ENCODE data around the gene OSM. TPM values are rescaled to one million over a fixed set of nuclear protein-coding genes. Genes with fewer than 3 reads are reported as not detected.

The OSM gene
- total and polyA plus RNA-seq, 2 experiments from 2014 or later, result not detected

DNA sequence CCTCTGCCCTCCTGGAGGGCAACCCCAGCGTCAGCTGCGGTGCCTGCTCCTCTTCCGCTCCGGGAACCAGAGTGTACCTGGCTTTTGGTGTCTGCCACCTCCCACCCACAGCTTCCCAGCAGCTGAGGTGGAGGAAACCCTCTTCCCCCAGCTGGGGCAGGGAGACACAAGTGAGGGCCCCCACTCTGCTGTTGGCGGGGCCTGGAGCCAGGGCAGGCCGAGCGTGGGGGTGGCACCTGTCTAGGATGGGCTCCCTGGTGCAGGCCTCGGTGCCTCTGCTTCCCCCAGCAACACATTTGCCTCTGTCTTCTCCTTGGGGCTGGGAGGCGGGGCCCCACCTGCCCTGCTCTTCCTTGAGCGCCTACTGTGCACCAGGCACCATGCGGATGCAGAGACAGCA, 6.4 kb downstream of the OSM start:
- H3K9me3 Mint-ChIP-seq, result no peaks in the 10 kb centered on the region; the same call in 2 of the 3 replicates
- Histone ChIP-seq H3K36me3 (ENCODE audit: insufficient read depth) (no peaks in the 10 kb centered on the region), H3K4me3 (no peak overlapping the region), H4K20me1 (replicated peaks; ENCODE audit: insufficient read depth) (no peaks in the 10 kb centered on the region), H3K79me2 (replicated peaks; ENCODE audit: insufficient read depth) (no peaks in the 10 kb centered on the region), H2AFZ (no peak overlapping the region), H3K4me1 (ENCODE audit: insufficient read depth) (peaks cover 16% of the 10 kb centered on the region), H3K27ac (ENCODE audit: low read depth) (no peak overlapping the region), H3K9me2 (ENCODE audit: insufficient read depth) (no peaks in the 10 kb centered on the region), H3K27me3 (ENCODE audit: insufficient read depth) (no peaks in the 10 kb centered on the region; the same call in 1 of the 2 replicates), H3K4me2 (no peak overlapping the region), H3F3A (replicated peaks; ENCODE audit: low read depth) (no peaks in the 10 kb centered on the region)
- peaks cover 29% of the 10 kb centered on the region for H3K4me1 Mint-ChIP-seq
- peaks cover 27% of the 10 kb centered on the region for H3K27me3 Mint-ChIP-seq (ENCODE audit: insufficient read depth, low read depth, poor library complexity)
- DNase-seq (ENCODE audit: low spot score) (no peak), ATAC-seq (no peak)
- no peaks in the 10 kb centered on the region; the same call in 2 of the 3 replicates for H3K36me3 Mint-ChIP-seq (ENCODE audit: low read depth)
- no peak overlapping the region for H3K27ac Mint-ChIP-seq
- no peak overlapping the region for H3K4me3 Mint-ChIP-seq
- TF ChIP-seq, protein P1, sequence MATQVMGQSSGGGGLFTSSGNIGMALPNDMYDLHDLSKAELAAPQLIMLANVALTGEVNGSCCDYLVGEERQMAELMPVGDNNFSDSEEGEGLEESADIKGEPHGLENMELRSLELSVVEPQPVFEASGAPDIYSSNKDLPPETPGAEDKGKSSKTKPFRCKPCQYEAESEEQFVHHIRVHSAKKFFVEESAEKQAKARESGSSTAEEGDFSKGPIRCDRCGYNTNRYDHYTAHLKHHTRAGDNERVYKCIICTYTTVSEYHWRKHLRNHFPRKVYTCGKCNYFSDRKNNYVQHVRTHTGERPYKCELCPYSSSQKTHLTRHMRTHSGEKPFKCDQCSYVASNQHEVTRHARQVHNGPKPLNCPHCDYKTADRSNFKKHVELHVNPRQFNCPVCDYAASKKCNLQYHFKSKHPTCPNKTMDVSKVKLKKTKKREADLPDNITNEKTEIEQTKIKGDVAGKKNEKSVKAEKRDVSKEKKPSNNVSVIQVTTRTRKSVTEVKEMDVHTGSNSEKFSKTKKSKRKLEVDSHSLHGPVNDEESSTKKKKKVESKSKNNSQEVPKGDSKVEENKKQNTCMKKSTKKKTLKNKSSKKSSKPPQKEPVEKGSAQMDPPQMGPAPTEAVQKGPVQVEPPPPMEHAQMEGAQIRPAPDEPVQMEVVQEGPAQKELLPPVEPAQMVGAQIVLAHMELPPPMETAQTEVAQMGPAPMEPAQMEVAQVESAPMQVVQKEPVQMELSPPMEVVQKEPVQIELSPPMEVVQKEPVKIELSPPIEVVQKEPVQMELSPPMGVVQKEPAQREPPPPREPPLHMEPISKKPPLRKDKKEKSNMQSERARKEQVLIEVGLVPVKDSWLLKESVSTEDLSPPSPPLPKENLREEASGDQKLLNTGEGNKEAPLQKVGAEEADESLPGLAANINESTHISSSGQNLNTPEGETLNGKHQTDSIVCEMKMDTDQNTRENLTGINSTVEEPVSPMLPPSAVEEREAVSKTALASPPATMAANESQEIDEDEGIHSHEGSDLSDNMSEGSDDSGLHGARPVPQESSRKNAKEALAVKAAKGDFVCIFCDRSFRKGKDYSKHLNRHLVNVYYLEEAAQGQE (IDR thresholded peaks at IDR 0.05; ENCODE audit: unreplicated experiment), result no peak
- no peak for TF ChIP-seq ZNF114 (CRISPR knock-in tag; IDR thresholded peaks at IDR 0.05)
- no peak for TF ChIP-seq STAT1 (IDR thresholded peaks at IDR 0.05; ENCODE audit: unreplicated experiment)
- no peak for TF ChIP-seq EZH2 (IDR thresholded peaks at IDR 0.05; ENCODE audit: low read depth, unreplicated experiment)
- TF ChIP-seq, protein P2, sequence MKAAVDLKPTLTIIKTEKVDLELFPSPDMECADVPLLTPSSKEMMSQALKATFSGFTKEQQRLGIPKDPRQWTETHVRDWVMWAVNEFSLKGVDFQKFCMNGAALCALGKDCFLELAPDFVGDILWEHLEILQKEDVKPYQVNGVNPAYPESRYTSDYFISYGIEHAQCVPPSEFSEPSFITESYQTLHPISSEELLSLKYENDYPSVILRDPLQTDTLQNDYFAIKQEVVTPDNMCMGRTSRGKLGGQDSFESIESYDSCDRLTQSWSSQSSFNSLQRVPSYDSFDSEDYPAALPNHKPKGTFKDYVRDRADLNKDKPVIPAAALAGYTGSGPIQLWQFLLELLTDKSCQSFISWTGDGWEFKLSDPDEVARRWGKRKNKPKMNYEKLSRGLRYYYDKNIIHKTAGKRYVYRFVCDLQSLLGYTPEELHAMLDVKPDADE (IDR thresholded peaks at IDR 0.05), result no peak
- no peak for TF ChIP-seq EZH2phosphoT487 (IDR thresholded peaks at IDR 0.05; ENCODE audit: unreplicated experiment)
- no peak for TF ChIP-seq CREB1 (CRISPR knock-in tag; IDR thresholded peaks at IDR 0.05; ENCODE audit: low read depth)
- TF ChIP-seq, protein P3, sequence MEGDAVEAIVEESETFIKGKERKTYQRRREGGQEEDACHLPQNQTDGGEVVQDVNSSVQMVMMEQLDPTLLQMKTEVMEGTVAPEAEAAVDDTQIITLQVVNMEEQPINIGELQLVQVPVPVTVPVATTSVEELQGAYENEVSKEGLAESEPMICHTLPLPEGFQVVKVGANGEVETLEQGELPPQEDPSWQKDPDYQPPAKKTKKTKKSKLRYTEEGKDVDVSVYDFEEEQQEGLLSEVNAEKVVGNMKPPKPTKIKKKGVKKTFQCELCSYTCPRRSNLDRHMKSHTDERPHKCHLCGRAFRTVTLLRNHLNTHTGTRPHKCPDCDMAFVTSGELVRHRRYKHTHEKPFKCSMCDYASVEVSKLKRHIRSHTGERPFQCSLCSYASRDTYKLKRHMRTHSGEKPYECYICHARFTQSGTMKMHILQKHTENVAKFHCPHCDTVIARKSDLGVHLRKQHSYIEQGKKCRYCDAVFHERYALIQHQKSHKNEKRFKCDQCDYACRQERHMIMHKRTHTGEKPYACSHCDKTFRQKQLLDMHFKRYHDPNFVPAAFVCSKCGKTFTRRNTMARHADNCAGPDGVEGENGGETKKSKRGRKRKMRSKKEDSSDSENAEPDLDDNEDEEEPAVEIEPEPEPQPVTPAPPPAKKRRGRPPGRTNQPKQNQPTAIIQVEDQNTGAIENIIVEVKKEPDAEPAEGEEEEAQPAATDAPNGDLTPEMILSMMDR (conservative IDR thresholded peaks at IDR 0.05; ENCODE audit: low read depth in 2 of 2), result no peak
- TF ChIP-seq JUNB (IDR thresholded peaks at IDR 0.05; ENCODE audit: unreplicated experiment), result no peak
- TF ChIP-seq, protein P4, sequence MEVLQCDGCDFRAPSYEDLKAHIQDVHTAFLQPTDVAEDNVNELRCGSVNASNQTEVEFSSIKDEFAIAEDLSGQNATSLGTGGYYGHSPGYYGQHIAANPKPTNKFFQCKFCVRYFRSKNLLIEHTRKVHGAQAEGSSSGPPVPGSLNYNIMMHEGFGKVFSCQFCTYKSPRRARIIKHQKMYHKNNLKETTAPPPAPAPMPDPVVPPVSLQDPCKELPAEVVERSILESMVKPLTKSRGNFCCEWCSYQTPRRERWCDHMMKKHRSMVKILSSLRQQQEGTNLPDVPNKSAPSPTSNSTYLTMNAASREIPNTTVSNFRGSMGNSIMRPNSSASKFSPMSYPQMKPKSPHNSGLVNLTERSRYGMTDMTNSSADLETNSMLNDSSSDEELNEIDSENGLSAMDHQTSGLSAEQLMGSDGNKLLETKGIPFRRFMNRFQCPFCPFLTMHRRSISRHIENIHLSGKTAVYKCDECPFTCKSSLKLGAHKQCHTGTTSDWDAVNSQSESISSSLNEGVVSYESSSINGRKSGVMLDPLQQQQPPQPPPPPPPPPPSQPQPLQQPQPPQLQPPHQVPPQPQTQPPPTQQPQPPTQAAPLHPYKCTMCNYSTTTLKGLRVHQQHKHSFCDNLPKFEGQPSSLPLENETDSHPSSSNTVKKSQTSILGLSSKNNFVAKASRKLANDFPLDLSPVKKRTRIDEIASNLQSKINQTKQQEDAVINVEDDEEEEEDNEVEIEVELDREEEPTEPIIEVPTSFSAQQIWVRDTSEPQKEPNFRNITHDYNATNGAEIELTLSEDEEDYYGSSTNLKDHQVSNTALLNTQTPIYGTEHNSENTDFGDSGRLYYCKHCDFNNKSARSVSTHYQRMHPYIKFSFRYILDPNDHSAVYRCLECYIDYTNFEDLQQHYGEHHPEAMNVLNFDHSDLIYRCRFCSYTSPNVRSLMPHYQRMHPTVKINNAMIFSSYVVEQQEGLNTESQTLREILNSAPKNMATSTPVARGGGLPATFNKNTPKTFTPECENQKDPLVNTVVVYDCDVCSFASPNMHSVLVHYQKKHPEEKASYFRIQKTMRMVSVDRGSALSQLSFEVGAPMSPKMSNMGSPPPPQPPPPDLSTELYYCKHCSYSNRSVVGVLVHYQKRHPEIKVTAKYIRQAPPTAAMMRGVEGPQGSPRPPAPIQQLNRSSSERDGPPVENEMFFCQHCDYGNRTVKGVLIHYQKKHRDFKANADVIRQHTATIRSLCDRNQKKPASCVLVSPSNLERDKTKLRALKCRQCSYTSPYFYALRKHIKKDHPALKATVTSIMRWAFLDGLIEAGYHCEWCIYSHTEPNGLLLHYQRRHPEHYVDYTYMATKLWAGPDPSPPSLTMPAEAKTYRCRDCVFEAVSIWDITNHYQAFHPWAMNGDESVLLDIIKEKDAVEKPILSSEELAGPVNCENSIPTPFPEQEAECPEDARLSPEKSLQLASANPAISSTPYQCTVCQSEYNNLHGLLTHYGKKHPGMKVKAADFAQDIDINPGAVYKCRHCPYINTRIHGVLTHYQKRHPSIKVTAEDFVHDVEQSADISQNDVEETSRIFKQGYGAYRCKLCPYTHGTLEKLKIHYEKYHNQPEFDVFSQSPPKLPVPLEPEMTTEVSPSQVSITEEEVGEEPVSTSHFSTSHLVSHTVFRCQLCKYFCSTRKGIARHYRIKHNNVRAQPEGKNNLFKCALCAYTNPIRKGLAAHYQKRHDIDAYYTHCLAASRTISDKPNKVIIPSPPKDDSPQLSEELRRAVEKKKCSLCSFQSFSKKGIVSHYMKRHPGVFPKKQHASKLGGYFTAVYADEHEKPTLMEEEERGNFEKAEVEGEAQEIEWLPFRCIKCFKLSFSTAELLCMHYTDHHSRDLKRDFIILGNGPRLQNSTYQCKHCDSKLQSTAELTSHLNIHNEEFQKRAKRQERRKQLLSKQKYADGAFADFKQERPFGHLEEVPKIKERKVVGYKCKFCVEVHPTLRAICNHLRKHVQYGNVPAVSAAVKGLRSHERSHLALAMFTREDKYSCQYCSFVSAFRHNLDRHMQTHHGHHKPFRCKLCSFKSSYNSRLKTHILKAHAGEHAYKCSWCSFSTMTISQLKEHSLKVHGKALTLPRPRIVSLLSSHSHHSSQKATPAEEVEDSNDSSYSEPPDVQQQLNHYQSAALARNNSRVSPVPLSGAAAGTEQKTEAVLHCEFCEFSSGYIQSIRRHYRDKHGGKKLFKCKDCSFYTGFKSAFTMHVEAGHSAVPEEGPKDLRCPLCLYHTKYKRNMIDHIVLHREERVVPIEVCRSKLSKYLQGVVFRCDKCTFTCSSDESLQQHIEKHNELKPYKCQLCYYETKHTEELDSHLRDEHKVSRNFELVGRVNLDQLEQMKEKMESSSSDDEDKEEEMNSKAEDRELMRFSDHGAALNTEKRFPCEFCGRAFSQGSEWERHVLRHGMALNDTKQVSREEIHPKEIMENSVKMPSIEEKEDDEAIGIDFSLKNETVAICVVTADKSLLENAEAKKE (CRISPR knock-in tag; IDR thresholded peaks at IDR 0.05), result no peak
- no peak for TF ChIP-seq ZNF331 (CRISPR knock-in tag; IDR thresholded peaks at IDR 0.05; ENCODE audit: low read depth)
- TF ChIP-seq POLR2AphosphoS5 (IDR thresholded peaks at IDR 0.05; ENCODE audit: low read depth), result no peak
- TF ChIP-seq NANOG (IDR thresholded peaks at IDR 0.05; ENCODE audit: borderline replicate concordance), result no peak

Measured in GM23338 (cell line).